ENCODE data around the gene KLRF1. TPM values are rescaled to one million over a fixed set of nuclear protein-coding genes. Genes with fewer than 3 reads are reported as not detected.

KLRF1 gene, protein sequence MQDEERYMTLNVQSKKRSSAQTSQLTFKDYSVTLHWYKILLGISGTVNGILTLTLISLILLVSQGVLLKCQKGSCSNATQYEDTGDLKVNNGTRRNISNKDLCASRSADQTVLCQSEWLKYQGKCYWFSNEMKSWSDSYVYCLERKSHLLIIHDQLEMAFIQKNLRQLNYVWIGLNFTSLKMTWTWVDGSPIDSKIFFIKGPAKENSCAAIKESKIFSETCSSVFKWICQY
- total RNA-seq (2021; ENCODE audit: unreplicated experiment): 1.1 TPM
- polyA plus RNA-seq (2012; ENCODE audit: insufficient read length): not detected
- percentile 26 among the genes with signal in this experiment for Bru-seq, nascent RNA
- BruChase-seq, experiment 1, labeled RNA remaining after a 2-hour chase: percentile 40 among the genes with signal in this experiment
- BruChase-seq, experiment 2, labeled RNA remaining after a 6-hour chase: percentile 39 among the genes with signal in this experiment
- long read RNA-seq: 0 reads

- in situ Hi-C loops (cut with HindIII; ENCODE audit: low pct_unique_long_range_greater_than_20kb, low sequenced_read_pairs): no loop called here
- H3K27me3 ChIP-seq (ENCODE audit: control insufficient read depth, insufficient read depth, low read length): no peaks in the 10 kb centered on the region
- DNase-seq (ENCODE audit: low read depth, low spot score): no peak
- no peak within 1 kb of the TSS for H3K4me3 ChIP-seq (ENCODE audit: low read depth in 2 of 2, low read length in 2 of 2)
- no peaks in the 10 kb centered on the region for H3K36me3 ChIP-seq (ENCODE audit: control insufficient read depth, insufficient read depth, low read length)
- intact Hi-C loops (cut with micrococcal nuclease; ENCODE audit: unreplicated experiment): no loop called here
- H3K27ac ChIP-seq (ENCODE audit: low read length): no peak within 1 kb of the TSS
- no peaks in the 10 kb centered on the region for H3K4me1 ChIP-seq (ENCODE audit: control insufficient read depth, insufficient read depth, low read length)
- ChIA-PET POLR2A (no interaction called here), CTCF (interaction anchor here (0.6 kb wide), 1 partner anchor 31 kb away, joined by 3 read pairs; no protein-coding TSS in a partner anchor)
- no peak for ATAC-seq
- no peaks in the 10 kb centered on the region for H3K9me3 ChIP-seq (ENCODE audit: control insufficient read depth, insufficient read depth, low read depth, low read length)
- no peak for TF ChIP-seq POLR2AphosphoS5 (IDR thresholded peaks at IDR 0.05; ENCODE audit: low read depth, low read length)
- TF ChIP-seq SIN3A (IDR thresholded peaks at IDR 0.05; ENCODE audit: borderline replicate concordance, insufficient read depth, low read depth, low read length): no peak
- TF ChIP-seq TCF7L2 (IDR thresholded peaks at IDR 0.05; ENCODE audit: low read depth, low read length): no peak
- TF ChIP-seq REST (IDR thresholded peaks at IDR 0.05; ENCODE audit: insufficient read depth in 1 of 2, low read depth in 2 of 2, low read length in 1 of 2): no peak
- no TSS peak for BruUV-seq (replicated peaks)
Measured at GRCh38 chr12:9827209-9827888, at the start of gene KLRF1. KLRF1 (plus strand) TSS chr12:9827481; CDS start chr12:9827545, 64 bp downstream.

GRCh38 chr12:9779209-9779608, 48.1 kb upstream of the KLRF1 start:
- BruUV-seq (replicated peaks): no TSS peak
- TF ChIP-seq POLR2AphosphoS5 (IDR thresholded peaks at IDR 0.05; ENCODE audit: low read depth, low read length): no peak
- TF ChIP-seq TCF7L2 (IDR thresholded peaks at IDR 0.05; ENCODE audit: low read depth, low read length): no peak
- TF ChIP-seq REST (IDR thresholded peaks at IDR 0.05; ENCODE audit: insufficient read depth in 1 of 2, low read depth in 2 of 2, low read length in 1 of 2): no peak
- TF ChIP-seq CTCF (IDR thresholded peaks at IDR 0.05): no peak
- TF ChIP-seq SIN3A (IDR thresholded peaks at IDR 0.05; ENCODE audit: borderline replicate concordance, insufficient read depth, low read depth, low read length): no peak
- no peaks in the 10 kb centered on the region for H3K9me3 ChIP-seq (ENCODE audit: control insufficient read depth, insufficient read depth, low read depth, low read length)
- CTCF ChIA-PET: no interaction called here
- no peaks in the 10 kb centered on the region for H3K27me3 ChIP-seq (ENCODE audit: control insufficient read depth, insufficient read depth, low read length)
- in situ Hi-C loops (cut with HindIII; ENCODE audit: low pct_unique_long_range_greater_than_20kb, low sequenced_read_pairs): no loop called here
- H3K27ac ChIP-seq (ENCODE audit: low read length): no peak overlapping the region
- POLR2A ChIA-PET: no interaction called here
- no peaks in the 10 kb centered on the region for H3K36me3 ChIP-seq (ENCODE audit: control insufficient read depth, insufficient read depth, low read length)
- no peak overlapping the region for H3K4me3 ChIP-seq (ENCODE audit: low read depth in 2 of 2, low read length in 2 of 2)
- DNase-seq (ENCODE audit: low read depth, low spot score) (no peak), ATAC-seq (no peak)
- H3K4me1 ChIP-seq (ENCODE audit: control insufficient read depth, insufficient read depth, low read length): no peaks in the 10 kb centered on the region
- intact Hi-C loops (cut with micrococcal nuclease; ENCODE audit: unreplicated experiment): no loop called here
